Epithelial cell of alveolus of lung (primary cell): ENCODE measurements around the gene LTN1. TPM values are rescaled to one million over a fixed set of nuclear protein-coding genes. Genes with fewer than 3 reads are reported as not detected.

Experiments used
- total RNA-seq: library from RNA; depleted of rRNA; stranded (reverse); fragments of >200 nt; gene quantifications from 2 replicates; pipeline ENCODE4 v1.2.1, GENCODE V29; 2015

LTN1 gene, protein sequence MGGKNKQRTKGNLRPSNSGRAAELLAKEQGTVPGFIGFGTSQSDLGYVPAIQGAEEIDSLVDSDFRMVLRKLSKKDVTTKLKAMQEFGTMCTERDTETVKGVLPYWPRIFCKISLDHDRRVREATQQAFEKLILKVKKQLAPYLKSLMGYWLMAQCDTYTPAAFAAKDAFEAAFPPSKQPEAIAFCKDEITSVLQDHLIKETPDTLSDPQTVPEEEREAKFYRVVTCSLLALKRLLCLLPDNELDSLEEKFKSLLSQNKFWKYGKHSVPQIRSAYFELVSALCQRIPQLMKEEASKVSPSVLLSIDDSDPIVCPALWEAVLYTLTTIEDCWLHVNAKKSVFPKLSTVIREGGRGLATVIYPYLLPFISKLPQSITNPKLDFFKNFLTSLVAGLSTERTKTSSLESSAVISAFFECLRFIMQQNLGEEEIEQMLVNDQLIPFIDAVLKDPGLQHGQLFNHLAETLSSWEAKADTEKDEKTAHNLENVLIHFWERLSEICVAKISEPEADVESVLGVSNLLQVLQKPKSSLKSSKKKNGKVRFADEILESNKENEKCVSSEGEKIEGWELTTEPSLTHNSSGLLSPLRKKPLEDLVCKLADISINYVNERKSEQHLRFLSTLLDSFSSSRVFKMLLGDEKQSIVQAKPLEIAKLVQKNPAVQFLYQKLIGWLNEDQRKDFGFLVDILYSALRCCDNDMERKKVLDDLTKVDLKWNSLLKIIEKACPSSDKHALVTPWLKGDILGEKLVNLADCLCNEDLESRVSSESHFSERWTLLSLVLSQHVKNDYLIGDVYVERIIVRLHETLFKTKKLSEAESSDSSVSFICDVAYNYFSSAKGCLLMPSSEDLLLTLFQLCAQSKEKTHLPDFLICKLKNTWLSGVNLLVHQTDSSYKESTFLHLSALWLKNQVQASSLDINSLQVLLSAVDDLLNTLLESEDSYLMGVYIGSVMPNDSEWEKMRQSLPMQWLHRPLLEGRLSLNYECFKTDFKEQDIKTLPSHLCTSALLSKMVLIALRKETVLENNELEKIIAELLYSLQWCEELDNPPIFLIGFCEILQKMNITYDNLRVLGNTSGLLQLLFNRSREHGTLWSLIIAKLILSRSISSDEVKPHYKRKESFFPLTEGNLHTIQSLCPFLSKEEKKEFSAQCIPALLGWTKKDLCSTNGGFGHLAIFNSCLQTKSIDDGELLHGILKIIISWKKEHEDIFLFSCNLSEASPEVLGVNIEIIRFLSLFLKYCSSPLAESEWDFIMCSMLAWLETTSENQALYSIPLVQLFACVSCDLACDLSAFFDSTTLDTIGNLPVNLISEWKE (N-terminal part only)
- 15.5 and 16.0 TPM in 2 replicates for total RNA-seq

DNA sequence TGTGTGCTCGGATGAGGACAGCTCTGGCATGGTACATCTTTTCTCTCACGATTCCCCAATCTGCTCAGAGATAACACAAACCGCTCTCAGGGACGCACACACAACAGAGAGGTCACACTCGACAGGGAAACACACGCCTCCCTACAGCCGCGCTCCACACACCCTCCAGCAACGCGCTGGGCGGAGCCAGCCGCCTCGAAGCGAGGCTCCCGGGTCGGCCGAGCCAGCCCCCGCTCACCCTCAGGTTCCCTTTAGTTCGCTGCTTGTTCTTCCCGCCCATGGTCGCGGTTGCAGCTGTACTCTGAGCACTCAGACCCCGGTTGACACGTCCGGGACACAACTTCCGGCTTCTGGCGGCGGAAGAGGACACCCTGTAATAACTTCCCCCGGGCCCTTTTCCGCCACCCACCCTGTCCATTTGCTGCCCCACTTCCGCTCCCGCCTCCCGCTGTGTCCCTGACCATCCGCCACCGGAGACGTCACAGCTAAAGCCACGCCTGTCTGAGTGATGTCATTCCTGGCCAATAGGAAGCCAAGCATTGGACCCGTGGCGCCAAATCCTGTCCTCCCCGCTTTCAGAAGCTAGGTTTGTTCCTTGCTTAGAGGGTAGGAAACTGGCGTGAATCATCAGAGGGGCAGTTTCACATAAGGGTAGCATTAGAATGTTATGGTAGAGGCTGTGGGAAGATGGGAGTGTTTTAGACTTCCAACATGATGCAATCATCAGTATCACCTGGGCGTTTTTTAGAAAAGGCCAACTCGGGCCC, at the start of gene LTN1:
Gene LTN1 (minus strand): TSS at position 352 of the 767 bp plus-strand sequence. CDS start 72 bp downstream, at position 280.

DNA sequence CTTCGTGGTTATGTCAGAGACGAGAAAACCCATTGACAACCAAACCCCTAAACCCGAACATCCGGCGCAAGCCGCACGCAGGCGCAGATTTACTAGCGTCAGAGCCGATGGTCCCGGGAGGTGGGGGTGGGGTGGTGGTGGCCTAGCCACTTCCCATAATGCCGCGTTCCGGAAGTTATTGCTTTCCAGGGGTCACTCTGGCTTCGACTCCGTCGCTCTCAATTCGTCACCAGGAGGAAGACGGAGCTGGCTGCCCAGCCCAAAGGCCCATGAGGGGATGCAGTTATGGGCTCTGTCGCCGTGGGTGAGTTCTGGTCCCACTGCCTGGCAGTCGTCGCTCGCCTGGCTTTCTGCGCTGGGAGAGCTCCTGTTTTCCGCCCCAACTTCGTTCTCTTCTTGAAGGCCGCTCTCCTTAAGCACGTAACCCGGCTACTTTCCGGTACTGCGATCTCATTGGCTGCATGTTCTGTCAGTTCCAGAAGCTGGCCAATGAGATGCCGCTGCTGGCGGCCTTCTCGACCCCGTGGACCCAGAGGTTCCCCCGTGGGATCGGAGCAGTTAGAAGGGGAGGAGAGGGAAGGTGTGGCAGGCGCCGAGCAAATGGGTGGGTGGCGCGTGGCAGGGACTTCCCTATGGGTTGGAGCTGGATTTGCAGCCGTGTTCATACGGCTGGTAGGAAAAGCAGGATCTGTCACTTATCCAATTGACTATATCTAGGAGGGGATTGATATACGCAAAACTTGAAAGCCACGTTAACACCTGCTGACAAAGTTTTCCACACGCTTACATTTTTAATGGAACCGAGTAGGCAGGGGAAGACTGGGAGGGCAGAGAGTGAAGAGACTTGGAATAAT, 32.0 kb upstream of the LTN1 start, which contains the start of gene USP16:
Gene USP16 (plus strand): TSS at position 195 of the 854 bp plus-strand sequence. CDS start 3,246 bp downstream, outside the sequence.

Other genes with a start within 250 kb of the LTN1 start
- gene RWDD2B, start 26.5 kb upstream of the LTN1 start, total RNA-seq = 16.1 and 20.3 TPM in 2 replicates
- 18.2 and 19.7 TPM in 2 replicates for gene USP16, start 31.8 kb upstream of the LTN1 start, total RNA-seq
- 126 and 257 TPM in 2 replicates for gene CCT8, start 80.8 kb upstream of the LTN1 start, total RNA-seq
- gene MAP3K7CL, start 137.8 kb upstream of the LTN1 start, total RNA-seq = 2.8 and 9.3 TPM in 2 replicates